Astrocyte (in vitro differentiated cells and primary cell): Measurements from ENCODE around the gene FOXC2.

Experiments used
- CTCF ChIP-seq: IDR thresholded peaks from 2 replicates; pipeline ENCODE4 v1.5.1; 2011; ENCODE audit warnings: low read depth, mild to moderate bottlenecking, inconsistent platforms, low read length, moderate library complexity; ENCODE audit not compliant: insufficient read depth
- EZH2 ChIP-seq: IDR thresholded peaks from 2 replicates; pipeline ENCODE4 v1.6.1; 2012; ENCODE audit warnings: mild to moderate bottlenecking, low read length, inconsistent platforms; ENCODE audit not compliant: insufficient read depth

- no peak for TF ChIP-seq CTCF
- no peak for TF ChIP-seq EZH2
These were observed 44.0 kb upstream of the FOXC2 start for GRCh38 chr16:86522634-86523033.
